HepG2 (cell line): ENCODE measurements around the gene NFATC1.

Experiments
- AGO2 ChIP-seq: fragments of 200-400 bp; formaldehyde crosslinking; optimal IDR thresholded peaks from 2 replicates; pipeline ENCODE3; 2017; ENCODE audit warnings: mild to moderate bottlenecking, low read depth, low read length, moderate library complexity
- CBX5 ChIP-seq: sonication (generic); formaldehyde crosslinking; IDR thresholded peaks from 2 replicates; pipeline ENCODE4 v1.4.0; 2020; ENCODE audit warnings: missing genetic modification reagents, borderline replicate concordance
- CEBPB ChIP-seq: IDR thresholded peaks from 2 replicates; pipeline ENCODE4 v1.6.1; 2011; ENCODE audit warnings: low read depth, low read length, improper control_type of control experiment, borderline replicate concordance
- EP300 ChIP-seq, 3 experiments: sonication (generic) in 1 of 3; formaldehyde crosslinking in 1 of 3; IDR thresholded peaks; 2 replicates each; pipeline versions ENCODE4 v1.5.1 to v1.6.1; 2011 to 2020; ENCODE audit warnings: low read depth in 2 of 3, low read length in 2 of 3, borderline replicate concordance in 1 of 3, improper control_type of control experiment in 1 of 3, mild to moderate bottlenecking in 1 of 3, missing genetic modification reagents in 1 of 3, moderate library complexity in 1 of 3
- NCOA2 ChIP-seq: sonication (generic); formaldehyde crosslinking; IDR thresholded peaks from 2 replicates; pipeline ENCODE4 v1.8.0; 2022; ENCODE audit warnings: inconsistent platforms
- SALL2 ChIP-seq: sonication (generic); formaldehyde crosslinking; IDR thresholded peaks from 2 replicates; pipeline ENCODE4 v1.8.1; 2023; ENCODE audit warnings: mild to moderate bottlenecking, missing genetic modification reagents, inconsistent platforms
- ZNF501 ChIP-seq: sonication (generic); formaldehyde crosslinking; IDR thresholded peaks from 2 replicates; pipeline ENCODE4 v1.5.1; 2020; ENCODE audit warnings: mild to moderate bottlenecking, moderate library complexity, missing genetic modification reagents
- ZNF841 ChIP-seq: sonication (generic); formaldehyde crosslinking; IDR thresholded peaks from 2 replicates; pipeline ENCODE4 v1.8.1; 2023; ENCODE audit warnings: missing genetic modification reagents, borderline replicate concordance
- TF ChIP-seq, protein P1 (sequence below): sonication (generic); formaldehyde crosslinking; conservative IDR thresholded peaks from 2 replicates; pipeline ENCODE4 v1.5.0; 2020; ENCODE audit warnings: missing genetic modification reagents
- TF ChIP-seq, protein P2 (sequence below): sonication (generic); formaldehyde crosslinking; IDR thresholded peaks from 2 replicates; pipeline ENCODE4 v1.5.1; 2020; ENCODE audit warnings: missing genetic modification reagents, mild to moderate bottlenecking, borderline replicate concordance
- TF ChIP-seq, protein P3 (sequence below): sonication (generic); formaldehyde crosslinking; IDR thresholded peaks from 2 replicates; pipeline ENCODE4 v1.5.0; 2020; ENCODE audit warnings: mild to moderate bottlenecking, missing genetic modification reagents, moderate library complexity

DNA sequence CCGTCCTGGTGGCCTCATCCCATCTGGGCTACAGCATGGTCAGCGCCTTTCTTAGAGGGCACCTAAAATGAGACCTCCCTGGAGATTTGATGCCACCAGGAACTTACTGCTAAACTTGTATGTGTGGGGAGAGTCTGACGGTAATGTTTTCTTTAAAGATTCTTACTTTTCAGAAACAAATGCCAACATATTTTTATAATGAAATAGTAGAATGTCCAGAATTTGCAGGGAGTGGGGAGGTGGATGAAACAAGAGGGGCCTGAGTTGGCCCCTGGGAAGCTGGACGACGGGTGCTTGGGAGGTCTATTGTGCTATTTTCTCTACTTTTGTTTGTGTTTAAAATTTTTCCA lies 165.1 kb downstream of the NFATC1 start:
- TF ChIP-seq, protein P1, sequence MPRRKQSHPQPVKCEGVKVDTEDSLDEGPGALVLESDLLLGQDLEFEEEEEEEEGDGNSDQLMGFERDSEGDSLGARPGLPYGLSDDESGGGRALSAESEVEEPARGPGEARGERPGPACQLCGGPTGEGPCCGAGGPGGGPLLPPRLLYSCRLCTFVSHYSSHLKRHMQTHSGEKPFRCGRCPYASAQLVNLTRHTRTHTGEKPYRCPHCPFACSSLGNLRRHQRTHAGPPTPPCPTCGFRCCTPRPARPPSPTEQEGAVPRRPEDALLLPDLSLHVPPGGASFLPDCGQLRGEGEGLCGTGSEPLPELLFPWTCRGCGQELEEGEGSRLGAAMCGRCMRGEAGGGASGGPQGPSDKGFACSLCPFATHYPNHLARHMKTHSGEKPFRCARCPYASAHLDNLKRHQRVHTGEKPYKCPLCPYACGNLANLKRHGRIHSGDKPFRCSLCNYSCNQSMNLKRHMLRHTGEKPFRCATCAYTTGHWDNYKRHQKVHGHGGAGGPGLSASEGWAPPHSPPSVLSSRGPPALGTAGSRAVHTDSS (CRISPR knock-in tag): no peak
- TF ChIP-seq CBX5 (CRISPR knock-in tag) (no peak), EP300 (IDR thresholded peaks at IDR 0.05; ENCODE audit: low read depth in 2 of 2, low read length in 2 of 2) (no peak), EP300 (CRISPR knock-in tag; IDR thresholded peaks at IDR 0.05; ENCODE audit: borderline replicate concordance) (no peak), NCOA2 (CRISPR knock-in tag) (no peak), SALL2 (no peak), CEBPB (no peak), ZNF841 (CRISPR knock-in tag) (no peak), ZNF501 (CRISPR knock-in tag) (no peak), AGO2 (no peak)
- TF ChIP-seq, protein P2, sequence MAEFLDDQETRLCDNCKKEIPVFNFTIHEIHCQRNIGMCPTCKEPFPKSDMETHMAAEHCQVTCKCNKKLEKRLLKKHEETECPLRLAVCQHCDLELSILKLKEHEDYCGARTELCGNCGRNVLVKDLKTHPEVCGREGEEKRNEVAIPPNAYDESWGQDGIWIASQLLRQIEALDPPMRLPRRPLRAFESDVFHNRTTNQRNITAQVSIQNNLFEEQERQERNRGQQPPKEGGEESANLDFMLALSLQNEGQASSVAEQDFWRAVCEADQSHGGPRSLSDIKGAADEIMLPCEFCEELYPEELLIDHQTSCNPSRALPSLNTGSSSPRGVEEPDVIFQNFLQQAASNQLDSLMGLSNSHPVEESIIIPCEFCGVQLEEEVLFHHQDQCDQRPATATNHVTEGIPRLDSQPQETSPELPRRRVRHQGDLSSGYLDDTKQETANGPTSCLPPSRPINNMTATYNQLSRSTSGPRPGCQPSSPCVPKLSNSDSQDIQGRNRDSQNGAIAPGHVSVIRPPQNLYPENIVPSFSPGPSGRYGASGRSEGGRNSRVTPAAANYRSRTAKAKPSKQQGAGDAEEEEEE (CRISPR knock-in tag): no peak
- TF ChIP-seq, protein P3, sequence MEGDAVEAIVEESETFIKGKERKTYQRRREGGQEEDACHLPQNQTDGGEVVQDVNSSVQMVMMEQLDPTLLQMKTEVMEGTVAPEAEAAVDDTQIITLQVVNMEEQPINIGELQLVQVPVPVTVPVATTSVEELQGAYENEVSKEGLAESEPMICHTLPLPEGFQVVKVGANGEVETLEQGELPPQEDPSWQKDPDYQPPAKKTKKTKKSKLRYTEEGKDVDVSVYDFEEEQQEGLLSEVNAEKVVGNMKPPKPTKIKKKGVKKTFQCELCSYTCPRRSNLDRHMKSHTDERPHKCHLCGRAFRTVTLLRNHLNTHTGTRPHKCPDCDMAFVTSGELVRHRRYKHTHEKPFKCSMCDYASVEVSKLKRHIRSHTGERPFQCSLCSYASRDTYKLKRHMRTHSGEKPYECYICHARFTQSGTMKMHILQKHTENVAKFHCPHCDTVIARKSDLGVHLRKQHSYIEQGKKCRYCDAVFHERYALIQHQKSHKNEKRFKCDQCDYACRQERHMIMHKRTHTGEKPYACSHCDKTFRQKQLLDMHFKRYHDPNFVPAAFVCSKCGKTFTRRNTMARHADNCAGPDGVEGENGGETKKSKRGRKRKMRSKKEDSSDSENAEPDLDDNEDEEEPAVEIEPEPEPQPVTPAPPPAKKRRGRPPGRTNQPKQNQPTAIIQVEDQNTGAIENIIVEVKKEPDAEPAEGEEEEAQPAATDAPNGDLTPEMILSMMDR (CRISPR knock-in tag): no peak
